OCI-LY7 (cell line): ENCODE results near the gene SPTLC2. TPM values are rescaled to one million over a fixed set of nuclear protein-coding genes. Genes with fewer than 3 reads are reported as not detected.

Experiments
- BruUV-seq: library from RNA; stranded (reverse); fragments of 400-500 nt; replicated peaks from 2 replicates; lab custom pipeline; 2021; lab: Mats Ljungman, UMichigan
- CTCF ChIA-PET: fragments of 300-600 bp; sonication (Branson Sonifier 250); formaldehyde crosslinking; loops from one replicate; lab custom pipeline; 2022; ENCODE audit warnings: antibody characterized with exemption; ENCODE audit not compliant: unreplicated experiment; lab: Charles Lee
- POLR2A ChIA-PET: fragments of 300-600 bp; sonication (Branson Sonifier 250); formaldehyde crosslinking; loops from one replicate; lab custom pipeline; 2022; ENCODE audit warnings: antibody characterized with exemption; lab: Charles Lee
- DNase-seq: peaks from one replicate; pipeline ENCODE4 v3.0.0-alpha.2; 2015; ENCODE audit warnings: low spot score
- H2AFZ ChIP-seq: fragments of 200-600 bp; sonication (generic), shearing (Covaris generic); 2 replicates; pipeline ENCODE4 v1.6.1; 2014; ENCODE audit warnings: mild to moderate bottlenecking, antibody characterized with exemption, low read length, moderate library complexity
- H3K27ac ChIP-seq: fragments of 200-600 bp; sonication (generic); 2 replicates; pipeline ENCODE4 v1.5.1; 2014; ENCODE audit warnings: mixed run types, low read depth, mild to moderate bottlenecking, moderate library complexity, low read length, inconsistent platforms; ENCODE audit not compliant: poor library complexity, severe bottlenecking
- H3K36me3 ChIP-seq: fragments of 200-600 bp; sonication (generic); 2 replicates; pipeline ENCODE4 v1.6.1; 2014; ENCODE audit warnings: mild to moderate bottlenecking, antibody characterized with exemption, low read length, moderate library complexity, mixed read lengths; ENCODE audit not compliant: insufficient read depth
- H3K4me1 ChIP-seq: fragments of 200-600 bp; sonication (generic); 2 replicates; pipeline ENCODE4 v1.5.1; 2014; ENCODE audit warnings: mild to moderate bottlenecking, low read length; ENCODE audit not compliant: insufficient read depth, poor library complexity, severe bottlenecking
- H3K4me2 ChIP-seq: fragments of 200-600 bp; sonication (generic); 2 replicates; pipeline ENCODE4 v1.6.1; 2014; ENCODE audit warnings: mild to moderate bottlenecking, low read length
- H3K4me3 ChIP-seq: fragments of 200-600 bp; sonication (generic); 2 replicates; pipeline ENCODE4 v1.5.1; 2014; ENCODE audit warnings: mild to moderate bottlenecking, low read depth, low read length; ENCODE audit not compliant: poor library complexity, severe bottlenecking
- H3K79me2 ChIP-seq: fragments of 200-600 bp; sonication (generic); 2 replicates; pipeline ENCODE4 v1.6.1; 2016; ENCODE audit warnings: low read depth, mild to moderate bottlenecking, low read length, moderate library complexity, mixed read lengths; ENCODE audit not compliant: insufficient read depth
- H3K9me2 ChIP-seq: fragments of 200-600 bp; sonication (generic); 2 replicates; pipeline ENCODE4 v1.6.1; 2016; ENCODE audit warnings: mild to moderate bottlenecking, low read length, mixed read lengths; ENCODE audit not compliant: insufficient read depth
- H3K9me3 ChIP-seq: fragments of 200-600 bp; sonication (generic); 2 replicates; pipeline ENCODE4 v1.6.1; 2014; ENCODE audit warnings: mild to moderate bottlenecking, mixed run types, low read length, mixed read lengths
- H4K20me1 ChIP-seq: fragments of 200-600 bp; sonication (generic); 2 replicates; pipeline ENCODE4 v1.6.1; 2014; ENCODE audit warnings: mild to moderate bottlenecking, antibody characterized with exemption, low read length, moderate library complexity, mixed read lengths; ENCODE audit not compliant: insufficient read depth
- CTCF ChIP-seq: fragments of 200-600 bp; sonication (generic); conservative IDR thresholded peaks from 2 replicates; pipeline ENCODE4 v1.5.1; 2014; ENCODE audit warnings: mild to moderate bottlenecking, antibody characterized with exemption, low read length, moderate library complexity, mixed read lengths
- EZH2phosphoT487 ChIP-seq: fragments of 200-600 bp; sonication (generic); IDR thresholded peaks from 2 replicates; pipeline ENCODE4 v1.6.1; 2018; ENCODE audit warnings: low read depth, borderline replicate concordance, mild to moderate bottlenecking, mixed run types, antibody characterized with exemption, low read length, moderate library complexity, mixed read lengths
- intact Hi-C: fragments of 100-400 bp; cut with micrococcal nuclease; formaldehyde crosslinking; loops from one replicate; pipeline ENCODE4 v1.10.0; 2022; ENCODE audit not compliant: unreplicated experiment
- total RNA-seq, 2 experiments: library from RNA; depleted of rRNA in 1 of 2; stranded (reverse); fragments of >200 nt in 1 of 2; shearing (Covaris generic) in 1 of 2; gene quantifications; 2 replicates each; pipeline ENCODE4 v1.2.3, GENCODE V29; 2014 to 2022

SPTLC2 gene
- total RNA-seq, 2 experiments from 2014 or later, result 14.7 to 45.1 TPM

DNA sequence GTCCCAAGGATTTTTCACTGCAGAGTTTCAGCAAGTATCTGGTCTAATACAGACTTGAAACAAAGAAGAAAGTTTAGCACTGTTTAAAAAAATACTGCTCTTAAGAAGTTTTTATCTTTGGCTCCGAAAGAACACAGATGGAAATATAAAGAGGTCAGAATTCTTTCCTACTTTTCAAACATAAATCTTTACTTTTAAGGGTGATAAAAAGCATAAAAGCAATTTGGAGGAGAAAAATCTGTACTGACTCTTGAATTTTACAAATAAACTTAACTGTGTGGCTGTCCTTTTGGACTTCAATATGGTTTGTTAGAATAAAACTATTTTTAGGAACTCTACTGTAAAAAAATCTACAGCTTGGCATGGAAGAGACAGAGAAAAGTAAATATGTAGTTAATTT lies 90.2 kb downstream of the SPTLC2 start:
- H4K20me1 ChIP-seq, result no peaks in the 10 kb centered on the region
- no peak overlapping the region for H3K4me2 ChIP-seq
- no peaks in the 10 kb centered on the region for H3K9me2 ChIP-seq
- BruUV-seq, result no TSS peak
- H3K9me3 ChIP-seq, result no peaks in the 10 kb centered on the region
- ChIA-PET CTCF (no interaction called here), POLR2A (interaction anchor here (1.2 kb wide), 1 partner anchor 9 kb away, joined by 4 read pairs; no protein-coding TSS in a partner anchor)
- peaks cover 14% of the 10 kb centered on the region for H3K36me3 ChIP-seq
- no peaks in the 10 kb centered on the region for H3K79me2 ChIP-seq
- DNase-seq, result no peak
- intact Hi-C loops, result no loop called here
- TF ChIP-seq EZH2phosphoT487 (no peak), CTCF (no peak)
- H3K27ac ChIP-seq, result no peak overlapping the region
- H3K4me1 ChIP-seq, result no peaks in the 10 kb centered on the region
- H2AFZ ChIP-seq, result no peak overlapping the region
- no peak overlapping the region for H3K4me3 ChIP-seq

GRCh38 chr14:77524536-77524935 lies 91.9 kb downstream of the SPTLC2 start:
- Histone ChIP-seq H3K79me2 (no peaks in the 10 kb centered on the region), H3K4me2 (no peak overlapping the region), H3K9me3 (no peaks in the 10 kb centered on the region), H3K36me3 (peaks cover 24% of the 10 kb centered on the region), H4K20me1 (no peaks in the 10 kb centered on the region), H3K4me3 (no peak overlapping the region), H3K4me1 (no peaks in the 10 kb centered on the region), H2AFZ (no peak overlapping the region), H3K9me2 (no peaks in the 10 kb centered on the region), H3K27ac (no peak overlapping the region)
- CTCF ChIA-PET, result no interaction called here
- no peak for TF ChIP-seq CTCF
- TF ChIP-seq EZH2phosphoT487, result no peak
- DNase-seq, result no peak
- intact Hi-C loops, result no loop called here
- POLR2A ChIA-PET, result interaction anchor here (0.6 to 0.7 kb wide), 2 partner anchors 172 to 357 kb away, joined by 3 read pairs; no protein-coding TSS in a partner anchor
- BruUV-seq, result no TSS peak

DNA sequence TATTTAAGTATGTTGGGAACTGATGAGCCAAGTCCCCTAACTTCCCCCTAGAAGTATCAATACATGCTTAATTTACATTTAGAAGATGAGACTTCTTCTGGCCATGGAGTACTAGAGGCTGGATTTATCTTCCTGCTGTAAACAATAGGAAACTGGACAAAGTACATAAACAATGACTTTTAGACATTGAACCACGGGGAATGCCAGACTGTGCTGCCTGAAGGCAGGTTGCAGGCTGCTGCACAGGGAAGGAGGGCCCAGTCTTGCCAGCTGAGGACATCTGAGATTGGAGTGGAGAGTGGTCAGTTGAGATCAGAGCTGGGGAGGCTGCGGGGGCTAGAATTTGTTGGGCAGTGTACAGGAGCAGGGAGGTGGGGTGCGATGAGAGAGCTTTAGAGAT lies 93.3 kb downstream of the SPTLC2 start:
- H3K9me2 ChIP-seq, result no peaks in the 10 kb centered on the region
- DNase-seq, result no peak
- H3K4me1 ChIP-seq, result no peaks in the 10 kb centered on the region
- no peak overlapping the region for H3K27ac ChIP-seq
- no peaks in the 10 kb centered on the region for H3K9me3 ChIP-seq
- no TSS peak for BruUV-seq
- no peaks in the 10 kb centered on the region for H4K20me1 ChIP-seq
- intact Hi-C loops, result no loop called here
- no peaks in the 10 kb centered on the region for H3K79me2 ChIP-seq
- no peak for TF ChIP-seq EZH2phosphoT487
- no peak for TF ChIP-seq CTCF
- H2AFZ ChIP-seq, result no peak overlapping the region
- no peak overlapping the region for H3K4me3 ChIP-seq
- POLR2A ChIA-PET, result interaction anchor here (0.6 kb wide), 1 partner anchor 415 kb away, joined by 3 read pairs; no protein-coding TSS in a partner anchor
- H3K36me3 ChIP-seq, result peaks cover 38% of the 10 kb centered on the region
- no peak overlapping the region for H3K4me2 ChIP-seq
- CTCF ChIA-PET, result no interaction called here
